Measurements from ENCODE around the gene KLF16.
"Not testable (repeated sequence)": the region's sequence is repeated elsewhere in the genome, so short reads cannot be mapped to it uniquely, and the experiment has no call there.

Gene KLF16

GRCh38 chr19:1884291-1884718 is 20.9 kb upstream of the KLF16 start:
- DNase-seq (ENCODE audit: low read depth in 2 of 2), result no peak

GRCh38 chr19:1883784-1884183 is 20.4 kb upstream of the KLF16 start:
- no peak for DNase-seq (ENCODE audit: low read depth in 2 of 2)

GRCh38 chr19:1882786-1883692 is 19.7 kb upstream of the KLF16 start:
- no peak for DNase-seq (ENCODE audit: low read depth in 2 of 2)

- DNase-seq (ENCODE audit: low read depth in 2 of 2), result peak in 1 of 2 donors; percentile 61
Measured at GRCh38 chr19:1882089-1882785, 18.9 kb upstream of the KLF16 start.

- DNase-seq (ENCODE audit: low read depth in 2 of 2), result not testable (repeated sequence)
Measured at GRCh38 chr19:1881393-1882088, 18.2 kb upstream of the KLF16 start.

DNA sequence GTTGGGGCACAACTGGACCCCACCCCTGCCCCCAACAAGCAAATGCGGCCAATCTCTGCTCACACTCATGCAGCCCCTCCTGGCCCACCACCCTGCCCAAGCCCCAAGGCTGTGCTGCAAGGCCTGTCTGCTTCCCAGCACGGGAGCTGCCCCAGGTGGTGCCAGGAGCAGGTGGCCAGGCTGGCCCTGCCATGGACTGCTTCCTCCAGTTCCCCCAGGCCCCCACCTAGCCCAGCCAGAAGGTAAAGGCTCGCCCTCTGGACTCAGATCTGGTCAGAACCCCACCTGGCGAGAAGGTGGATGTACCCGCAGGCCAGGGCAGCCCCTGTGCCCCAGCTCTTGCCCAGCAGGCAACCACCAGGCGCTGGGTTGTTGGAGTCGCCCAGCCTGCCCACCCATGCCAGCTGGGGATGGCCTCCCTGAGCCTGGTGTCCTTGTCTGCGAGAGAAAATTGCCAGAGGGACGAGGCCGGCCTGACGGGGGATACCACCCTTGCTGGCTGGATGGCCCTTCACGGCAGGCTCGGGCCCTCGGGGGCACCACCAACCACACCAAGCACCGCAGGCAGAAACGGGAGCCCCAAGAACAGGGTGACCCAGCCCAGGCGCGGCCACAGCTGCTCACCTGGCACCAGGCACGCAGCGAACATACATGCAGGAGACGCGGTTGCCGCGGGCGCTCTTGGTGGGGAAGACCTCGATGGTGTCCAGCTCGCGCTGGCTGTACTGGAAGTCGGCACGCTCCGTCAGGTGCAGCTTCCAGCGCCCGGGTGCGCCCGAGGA is 17.4 kb upstream of the KLF16 start:
- no peak for DNase-seq (ENCODE audit: low read depth in 2 of 2)

- DNase-seq (ENCODE audit: low read depth in 2 of 2), result not testable (repeated sequence)
Measured at GRCh38 chr19:1879982-1880381, 16.6 kb upstream of the KLF16 start.

GRCh38 chr19:1878583-1878982 is 15.2 kb upstream of the KLF16 start:
- DNase-seq (ENCODE audit: low read depth in 2 of 2), result not testable (repeated sequence)

DNA sequence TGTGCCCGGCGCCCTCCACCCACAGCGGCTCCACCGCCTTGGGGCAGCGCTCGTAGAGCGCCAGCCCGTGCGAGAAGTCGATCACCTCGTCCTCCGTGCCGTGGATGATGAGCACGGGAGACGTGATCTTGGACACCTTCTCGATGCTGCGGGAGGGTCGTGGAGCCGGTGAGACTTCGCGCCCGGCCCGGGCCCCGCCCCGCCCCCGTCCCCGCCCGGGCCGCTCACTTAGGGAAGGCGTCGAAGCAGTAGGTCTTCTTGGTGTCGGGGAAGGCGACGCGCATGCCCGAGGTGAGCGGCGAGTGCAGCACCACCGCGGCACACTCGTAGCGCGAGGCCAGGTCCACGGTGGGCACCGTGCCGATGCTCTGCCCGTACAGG is 13.9 kb upstream of the KLF16 start:
- not testable (repeated sequence) for DNase-seq (ENCODE audit: low read depth in 2 of 2)

GRCh38 chr19:1876496-1877279 is 13.3 kb upstream of the KLF16 start:
- DNase-seq (ENCODE audit: low read depth in 2 of 2), result not testable (repeated sequence)

DNA sequence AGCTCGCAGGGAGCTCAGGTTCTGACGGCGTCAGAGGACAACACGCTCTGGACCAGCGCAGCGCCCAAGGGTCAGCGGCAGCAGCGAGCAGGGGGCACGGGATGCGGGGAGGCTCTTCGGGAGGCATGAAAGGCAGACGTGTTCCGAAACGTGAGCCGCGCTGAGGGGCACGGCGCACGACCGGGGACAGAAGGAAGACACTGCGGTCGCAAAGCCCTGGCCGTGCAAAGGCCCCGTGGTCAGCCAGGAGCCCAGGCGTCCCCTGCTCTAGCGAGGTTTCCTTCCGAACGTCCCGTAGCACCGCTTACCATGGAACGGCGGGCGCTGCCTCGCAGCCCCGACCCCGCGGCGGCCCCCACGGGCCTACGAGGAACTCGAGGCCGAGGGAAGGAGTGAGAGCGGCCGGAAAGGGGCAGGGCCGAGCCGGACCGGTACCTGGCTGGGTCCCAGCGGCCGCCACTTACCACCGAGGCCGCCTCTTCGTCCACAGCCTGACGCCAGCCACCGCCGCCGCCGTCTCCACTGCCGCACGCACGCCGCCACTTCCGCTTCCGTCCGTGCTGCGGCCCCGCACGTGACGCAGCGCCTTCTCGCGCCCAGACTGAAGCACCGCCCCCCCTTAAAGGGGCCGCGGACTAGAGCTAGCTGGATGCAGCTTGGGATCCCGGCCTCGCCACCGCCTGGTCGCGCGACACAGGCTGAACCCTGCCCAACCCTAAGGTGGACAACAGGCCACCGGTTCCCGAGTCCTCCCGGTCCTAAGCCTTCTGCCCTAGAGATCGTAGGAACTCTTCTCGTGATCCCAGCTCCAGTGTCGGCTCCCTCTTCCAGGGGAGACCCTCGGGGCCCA is 12.5 kb upstream of the KLF16 start:
- DNase-seq (ENCODE audit: low read depth in 2 of 2), result peak; percentile 75 to 78

DNA sequence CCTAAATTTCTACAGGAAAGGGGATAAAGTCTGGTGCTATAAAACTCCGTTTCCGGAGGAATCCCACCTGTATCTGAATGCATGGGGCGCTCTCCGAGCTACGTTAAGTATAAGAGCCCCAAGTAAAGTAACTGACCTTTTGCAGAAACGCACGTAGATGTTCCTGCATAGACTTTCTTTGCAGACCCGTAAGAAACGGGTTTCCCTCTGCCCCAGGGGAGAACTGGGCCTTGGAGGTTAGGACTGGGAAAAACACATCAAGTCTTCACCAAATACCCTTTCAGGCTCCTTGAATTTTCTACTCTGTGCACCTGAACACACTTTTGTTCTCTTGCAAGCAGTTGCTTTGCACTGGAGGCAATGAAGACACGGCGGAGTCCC is 11.9 kb upstream of the KLF16 start:
- DNase-seq (ENCODE audit: low read depth in 2 of 2), result not testable (repeated sequence)

- no peak for DNase-seq (ENCODE audit: low read depth in 2 of 2)
Measured at GRCh38 chr19:1874554-1875185, 11.3 kb upstream of the KLF16 start.

- no peak for DNase-seq (ENCODE audit: low read depth in 2 of 2)
Measured at GRCh38 chr19:1873524-1874473, 10.4 kb upstream of the KLF16 start.

GRCh38 chr19:1872807-1873523 is 9.6 kb upstream of the KLF16 start:
- no peak for DNase-seq (ENCODE audit: low read depth in 2 of 2)

GRCh38 chr19:1871630-1872029 is 8.3 kb upstream of the KLF16 start:
- DNase-seq (ENCODE audit: low read depth in 2 of 2), result no peak

DNA sequence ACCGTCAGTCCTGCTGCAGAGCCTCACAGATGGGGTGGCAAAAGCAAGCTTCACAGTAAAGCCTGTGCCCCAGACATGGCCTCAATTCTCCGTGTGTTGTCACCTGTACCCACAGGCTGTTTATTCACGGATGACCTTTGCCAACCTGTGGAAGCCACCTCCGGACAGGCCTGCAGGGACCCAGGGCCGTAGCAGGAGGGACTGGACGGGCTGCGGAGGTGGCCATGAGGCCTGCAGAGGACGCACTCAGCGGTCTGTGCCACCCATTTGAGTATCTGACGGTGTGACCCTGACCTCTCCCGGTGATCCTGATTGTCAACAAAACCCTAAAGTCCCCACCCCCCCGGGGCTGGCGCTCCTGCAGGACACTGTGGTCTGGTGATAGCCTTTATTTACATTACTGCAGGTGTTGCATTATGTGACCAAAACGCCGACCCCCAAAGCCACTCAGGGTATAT is 7.8 kb upstream of the KLF16 start:
- no peak for DNase-seq (ENCODE audit: low read depth in 2 of 2)

Data from stimulated activated CD8-positive, alpha-beta memory T cell treated with anti-CD3 and anti-CD28 coated beads, Interleukin-2, amount 100 ng/mL, for 1 hour (primary cell).